ENCODE data around the gene RETREG2. TPM values are rescaled to one million over a fixed set of nuclear protein-coding genes. Genes with fewer than 3 reads are reported as not detected.

Gene RETREG2
- 106 TPM for total RNA-seq
- polyA plus RNA-seq (ENCODE audit: insufficient read depth, low read depth, low replicate concordance): 112 TPM
- long read RNA-seq, donor 1, full-length matches to known transcripts: 13 of 29 reads
- long read RNA-seq, donor 1, partial matches to known transcripts: 5 of 29 reads
- long read RNA-seq, donor 1, other reads (novel, unspliced or antisense): 11 of 29 reads
- long read RNA-seq, donor 2, full-length matches to known transcripts: 17 of 17 reads
- long read RNA-seq, donor 2, partial matches to known transcripts: 0 of 17 reads
- long read RNA-seq, donor 2, other reads (novel, unspliced or antisense): 0 of 17 reads
- long read RNA-seq, donor 3, full-length matches to known transcripts: 7 of 12 reads
- long read RNA-seq, donor 3, partial matches to known transcripts: 5 of 12 reads
- long read RNA-seq, donor 3, other reads (novel, unspliced or antisense): 0 of 12 reads
- long read RNA-seq, donor 4, full-length matches to known transcripts: 10 of 10 reads
- long read RNA-seq, donor 4, partial matches to known transcripts: 0 of 10 reads
- long read RNA-seq, donor 4, other reads (novel, unspliced or antisense): 0 of 10 reads
- long read RNA-seq, donor 5: 0 reads
- long read RNA-seq, donor 6, full-length matches to known transcripts: 6 of 6 reads
- long read RNA-seq, donor 6, partial matches to known transcripts: 0 of 6 reads
- long read RNA-seq, donor 6, other reads (novel, unspliced or antisense): 0 of 6 reads
- long read RNA-seq, donor 7, full-length matches to known transcripts: 38 of 98 reads
- long read RNA-seq, donor 7, partial matches to known transcripts: 6 of 98 reads
- long read RNA-seq, donor 7, other reads (novel, unspliced or antisense): 54 of 98 reads
- long read RNA-seq, donor 8, full-length matches to known transcripts: 6 of 39 reads
- long read RNA-seq, donor 8, partial matches to known transcripts: 33 of 39 reads
- long read RNA-seq, donor 8, other reads (novel, unspliced or antisense): 0 of 39 reads
- long read RNA-seq, donor 9, full-length matches to known transcripts: 11 of 11 reads
- long read RNA-seq, donor 9, partial matches to known transcripts: 0 of 11 reads
- long read RNA-seq, donor 9, other reads (novel, unspliced or antisense): 0 of 11 reads
- long read RNA-seq, donor 10, full-length matches to known transcripts: 16 of 36 reads
- long read RNA-seq, donor 10, partial matches to known transcripts: 20 of 36 reads
- long read RNA-seq, donor 10, other reads (novel, unspliced or antisense): 0 of 36 reads

GRCh38 chr2:219177552-219178376, at the start of gene RETREG2:
Gene RETREG2 (plus strand): TSS chr2:219178275. CDS start chr2:219178353, 78 bp downstream.
- H3K9me3 ChIP-seq (ENCODE audit: control insufficient read depth in 2 of 3, insufficient read depth in 1 of 3, low read length in 3 of 3): no peaks in the 10 kb centered on the region
- peak within 1 kb of the TSS; percentile 79 to 95 (median 88) for H3K4me3 ChIP-seq (ENCODE audit: low read length in 3 of 3)
- FAIRE-seq (no peak), DNase-seq (peak; percentile 91 to 96 (median 95))
- H3K27ac ChIP-seq (ENCODE audit: low read depth in 2 of 2, low read length in 2 of 2): peak within 1 kb of the TSS; percentile 97 to 100
- TF ChIP-seq CTCF (IDR thresholded peaks at IDR 0.05; ENCODE audit: borderline replicate concordance, extremely low read depth, insufficient read depth): peak; percentile 36
- H3K27me3 ChIP-seq (ENCODE audit: control insufficient read depth, insufficient read depth, low read length): no peaks in the 10 kb centered on the region
- H3K9ac ChIP-seq (ENCODE audit: low read length in 3 of 3): peak within 1 kb of the TSS; percentile 78 to 98 (median 81)
- intact Hi-C loops (cut with DNase I): no loop called here
- peaks cover 10 to 52% (median 39%) of the 10 kb centered on the region in 3 donors for H3K36me3 ChIP-seq (ENCODE audit: control insufficient read depth in 2 of 3, insufficient read depth in 3 of 3, low read length in 3 of 3)
- H3K4me1 ChIP-seq (ENCODE audit: control insufficient read depth in 2 of 3, insufficient read depth in 2 of 3, low read depth in 1 of 3, low read length in 3 of 3): peaks cover 5 to 35% (median 27%) of the 10 kb centered on the region in 3 donors

- no peak for FAIRE-seq
- Histone ChIP-seq H3K4me1 (ENCODE audit: control insufficient read depth in 2 of 3, insufficient read depth in 2 of 3, low read depth in 1 of 3, low read length in 3 of 3) (peaks cover 0 to 31% (median 24%) of the 10 kb centered on the region in 3 donors), H3K27ac (ENCODE audit: low read depth in 2 of 2, low read length in 2 of 2) (no peak overlapping the region), H3K9me3 (ENCODE audit: control insufficient read depth in 2 of 3, insufficient read depth in 1 of 3, low read length in 3 of 3) (no peaks in the 10 kb centered on the region), H3K27me3 (ENCODE audit: control insufficient read depth, insufficient read depth, low read length) (no peaks in the 10 kb centered on the region), H3K9ac (ENCODE audit: low read length in 3 of 3) (no peak overlapping the region), H3K36me3 (ENCODE audit: control insufficient read depth in 2 of 3, insufficient read depth in 3 of 3, low read length in 3 of 3) (no peaks in the 10 kb centered on the region), H3K4me3 (ENCODE audit: low read length in 3 of 3) (no peak overlapping the region)
- TF ChIP-seq CTCF (IDR thresholded peaks at IDR 0.05; ENCODE audit: borderline replicate concordance, extremely low read depth, insufficient read depth): no peak
- intact Hi-C loops (cut with DNase I): no loop called here
- no peak for DNase-seq
Observed at GRCh38 chr2:219128396-219128795, 49.7 kb upstream of the RETREG2 start.

GRCh38 chr2:219129589-219129988, 48.5 kb upstream of the RETREG2 start:
- H3K36me3 ChIP-seq (ENCODE audit: control insufficient read depth in 2 of 3, insufficient read depth in 3 of 3, low read length in 3 of 3): no peaks in the 10 kb centered on the region
- H3K9ac ChIP-seq (ENCODE audit: low read length in 3 of 3): no peak overlapping the region
- DNase-seq (no peak), FAIRE-seq (no peak)
- intact Hi-C loops (cut with DNase I): no loop called here
- H3K9me3 ChIP-seq (ENCODE audit: control insufficient read depth in 2 of 3, insufficient read depth in 1 of 3, low read length in 3 of 3): no peaks in the 10 kb centered on the region
- H3K4me1 ChIP-seq (ENCODE audit: control insufficient read depth in 2 of 3, insufficient read depth in 2 of 3, low read depth in 1 of 3, low read length in 3 of 3): peaks cover 0 to 19% (median 14%) of the 10 kb centered on the region in 3 donors
- no peaks in the 10 kb centered on the region for H3K27me3 ChIP-seq (ENCODE audit: control insufficient read depth, insufficient read depth, low read length)
- no peak overlapping the region for H3K4me3 ChIP-seq (ENCODE audit: low read length in 3 of 3)
- TF ChIP-seq CTCF (IDR thresholded peaks at IDR 0.05; ENCODE audit: borderline replicate concordance, extremely low read depth, insufficient read depth): no peak
- no peak overlapping the region for H3K27ac ChIP-seq (ENCODE audit: low read depth in 2 of 2, low read length in 2 of 2)

All from kidney (tissue), 22 donors.